ENCODE measurements around the gene RBMS1.

GRCh38 chr2:160292225-160292624 lies 201.4 kb downstream of the RBMS1 start:
- TF ChIP-seq CTCF (IDR thresholded peaks at IDR 0.05) (no peak; the same call in 2 of the 3 replicates), NR3C1 (IDR thresholded peaks at IDR 0.05) (no peak), ZNF302 (CRISPR knock-in tag; IDR thresholded peaks at IDR 0.05) (no peak)
